HCT116 (cell line): Measurements from ENCODE around the gene FER. TPM values are rescaled to one million over a fixed set of nuclear protein-coding genes. Genes with fewer than 3 reads are reported as not detected.

ENCODE experiments used
- ATAC-seq: fragments of 200-7000 bp; cut with Tn5 transposase; 2 replicates; pipeline ENCODE4 v1.9.1; 2020; ENCODE audit warnings: mild to moderate bottlenecking, moderate library complexity
- BruUV-seq: library from RNA; stranded (reverse); fragments of 400-500 nt; replicated peaks from 2 replicates; lab custom pipeline; 2021; lab: Mats Ljungman, UMichigan
- CTCF ChIA-PET: fragments of 300-600 bp; sonication (Branson Sonifier 250); formaldehyde crosslinking; loops from one replicate; lab custom pipeline; 2021; ENCODE audit warnings: antibody characterized with exemption; lab: Charles Lee
- POLR2A ChIA-PET: fragments of 300-600, 350-600 bp; sonication (Branson Sonifier 250); formaldehyde crosslinking; loops from one replicate; lab custom pipeline; 2021; ENCODE audit warnings: antibody characterized with exemption; lab: Charles Lee
- RAD21 ChIA-PET, 2 experiments: fragments of 300-600 bp; sonication (Branson Sonifier 250); formaldehyde crosslinking; loops; one replicate each; lab custom pipeline; 2023; ENCODE audit warnings: low total read pairs in 2 of 2; ENCODE audit not compliant: uncharacterized antibody in 2 of 2, unreplicated experiment in 2 of 2, low non-redundant PET in 1 of 2; lab: Charles Lee
- DNase-seq: peaks from one replicate; pipeline ENCODE4 v3.0.0-alpha.2; 2010; ENCODE audit warnings: low read depth, low spot score
- H2AFZ ChIP-seq: fragments of 200-600 bp; shearing (Covaris generic), sonication (generic); 2 replicates; pipeline ENCODE4 v1.6.1; 2017; ENCODE audit warnings: low read depth, mixed run types, mixed read lengths, antibody characterized with exemption, low read length; ENCODE audit not compliant: poor library complexity, severe bottlenecking
- H3K27ac ChIP-seq: 2 replicates; pipeline ENCODE4 v1.5.1; 2012; ENCODE audit warnings: low read depth, low read length
- H3K27me3 ChIP-seq: fragments of 200-600 bp; sonication (generic); 2 replicates; pipeline ENCODE4 v1.6.1; 2016; ENCODE audit warnings: mixed run types, low read length, mixed read lengths; ENCODE audit not compliant: insufficient read depth
- H3K36me3 ChIP-seq, 2 experiments: fragments of 200-500 bp in 1 of 2; fragments of 200-600 bp in 1 of 2; sonication (Bioruptor generic) in 1 of 2; sonication (generic) in 1 of 2; 2 replicates each; pipeline versions ENCODE4 v1.5.1 to v1.6.1; 2014 to 2016; ENCODE audit warnings: low read length in 2 of 2, inconsistent platforms in 1 of 2, mixed read lengths in 1 of 2, mixed run types in 1 of 2; ENCODE audit not compliant: insufficient read depth in 2 of 2, control insufficient read depth in 1 of 2
- H3K4me1 ChIP-seq, 2 experiments: fragments of 200-600 bp in 1 of 2; sonication (generic) in 1 of 2; 2 replicates each; pipeline versions ENCODE4 v1.5.1 to v1.6.1; 2012 to 2017; ENCODE audit warnings: low read length in 2 of 2, inconsistent platforms in 1 of 2, mild to moderate bottlenecking in 1 of 2, mixed read lengths in 1 of 2, mixed run types in 1 of 2, moderate library complexity in 1 of 2; ENCODE audit not compliant: insufficient read depth in 2 of 2, control insufficient read depth in 1 of 2
- H3K4me2 ChIP-seq: fragments of 200-600 bp; sonication (generic); 2 replicates; pipeline ENCODE4 v1.6.1; 2017; ENCODE audit warnings: mixed run types, low read length, mixed read lengths
- H3K4me3 ChIP-seq, 2 experiments: fragments of 200-600 bp in 1 of 2; sonication (generic) in 1 of 2; replicated peaks in 1 of 2; 2 replicates each; pipeline ENCODE4 v1.5.1; 2011 to 2016; ENCODE audit warnings: low read length in 2 of 2, control low read depth in 1 of 2, low read depth in 1 of 2, mild to moderate bottlenecking in 1 of 2, mixed read lengths in 1 of 2, mixed run types in 1 of 2
- H3K79me2 ChIP-seq: fragments of 200-600 bp; sonication (generic); 2 replicates; pipeline ENCODE4 v1.6.1; 2017; ENCODE audit warnings: mild to moderate bottlenecking, mixed run types, low read length, moderate library complexity, mixed read lengths; ENCODE audit not compliant: insufficient read depth
- H3K9ac ChIP-seq: fragments of 200-600 bp; sonication (generic); 2 replicates; pipeline ENCODE4 v1.6.1; 2016; ENCODE audit warnings: low read length, mixed read lengths
- H3K9me2 ChIP-seq: fragments of 200-600 bp; sonication (generic), shearing (Covaris generic); 2 replicates; pipeline ENCODE4 v1.6.1; 2017; ENCODE audit warnings: mixed run types, mild to moderate bottlenecking, moderate library complexity; ENCODE audit not compliant: insufficient read depth
- H3K9me3 ChIP-seq, 2 experiments: fragments of 200-500 bp in 1 of 2; fragments of 200-600 bp in 1 of 2; sonication (Bioruptor generic) in 1 of 2; sonication (generic) in 1 of 2; 2 replicates each; pipeline ENCODE4 v1.6.1; 2014 to 2017; ENCODE audit warnings: low read length in 2 of 2, mixed read lengths in 2 of 2, inconsistent platforms in 1 of 2, low read depth in 1 of 2, mild to moderate bottlenecking in 1 of 2, mixed run types in 1 of 2, moderate library complexity in 1 of 2; ENCODE audit not compliant: control insufficient read depth in 1 of 2, insufficient read depth in 1 of 2
- H4K20me1 ChIP-seq: fragments of 200-600 bp; sonication (generic), shearing (Covaris generic); 2 replicates; pipeline ENCODE4 v1.6.1; 2017; ENCODE audit warnings: mixed run types, mild to moderate bottlenecking, moderate library complexity; ENCODE audit not compliant: insufficient read depth
- ATF3 ChIP-seq: IDR thresholded peaks from 2 replicates; pipeline ENCODE4 v1.6.1; 2012
- CEBPB ChIP-seq: IDR thresholded peaks from 2 replicates; pipeline ENCODE4 v1.6.1; 2012; ENCODE audit warnings: low read depth
- CTCF ChIP-seq, 3 experiments: fragments of 200-600 bp in 1 of 3; sonication (generic) in 1 of 3; IDR thresholded peaks in 2 of 3; conservative IDR thresholded peaks in 1 of 3; 2 replicates each; pipeline ENCODE4 v1.5.1; 2012 to 2017; ENCODE audit warnings: low read depth in 2 of 3, low read length in 2 of 3, antibody characterized with exemption in 1 of 3, borderline replicate concordance in 1 of 3, control low read depth in 1 of 3, mild to moderate bottlenecking in 1 of 3, mixed read lengths in 1 of 3, mixed run types in 1 of 3, moderate library complexity in 1 of 3; ENCODE audit not compliant: insufficient read depth in 1 of 3
- ELF1 ChIP-seq: IDR thresholded peaks from 2 replicates; pipeline ENCODE4 v1.6.1; 2012; ENCODE audit warnings: low read depth, borderline replicate concordance
- EZH2 ChIP-seq: fragments of 200-600 bp; sonication (generic); IDR thresholded peaks from 2 replicates; pipeline ENCODE4 v1.6.1; 2017; ENCODE audit warnings: antibody characterized with exemption, mixed run types
- EZH2phosphoT487 ChIP-seq: fragments of 200-600 bp; IDR thresholded peaks from 2 replicates; pipeline ENCODE4 v1.6.1; 2018; ENCODE audit warnings: antibody characterized with exemption, borderline replicate concordance
- FOSL1 ChIP-seq: IDR thresholded peaks from 2 replicates; pipeline ENCODE4 v1.6.1; 2012; ENCODE audit warnings: low read depth
- JUND ChIP-seq: IDR thresholded peaks from 2 replicates; pipeline ENCODE4 v1.6.1; 2012
- POLR2A ChIP-seq: IDR thresholded peaks from 2 replicates; pipeline ENCODE4 v1.7.0; 2011; ENCODE audit warnings: borderline replicate concordance; ENCODE audit not compliant: insufficient read depth, insufficient read length; ENCODE audit errors: extremely low read depth
- POLR2AphosphoS5 ChIP-seq: IDR thresholded peaks from 2 replicates; pipeline ENCODE4 v1.6.1; 2011; ENCODE audit warnings: mild to moderate bottlenecking, low read depth, low read length, moderate library complexity
- RAD21 ChIP-seq: IDR thresholded peaks from 2 replicates; pipeline ENCODE4 v1.6.1; 2012; ENCODE audit warnings: low read depth, mild to moderate bottlenecking
- SIN3A ChIP-seq: IDR thresholded peaks from 2 replicates; pipeline ENCODE4 v1.6.1; 2012; ENCODE audit warnings: low read depth
- SP1 ChIP-seq: IDR thresholded peaks from 2 replicates; pipeline ENCODE4 v1.6.1; 2012; ENCODE audit warnings: low read depth
- SRF ChIP-seq: IDR thresholded peaks from 2 replicates; pipeline ENCODE4 v1.6.1; 2012; ENCODE audit warnings: low read depth
- TCF7L2 ChIP-seq: IDR thresholded peaks from 2 replicates; pipeline ENCODE4 v1.7.0; 2011; ENCODE audit warnings: borderline replicate concordance, inconsistent platforms; ENCODE audit not compliant: insufficient read depth, insufficient read length; ENCODE audit errors: extremely low read depth
- ZBTB33 ChIP-seq: IDR thresholded peaks from 2 replicates; pipeline ENCODE4 v1.6.1; 2011; ENCODE audit warnings: mild to moderate bottlenecking, low read length, moderate library complexity; ENCODE audit not compliant: insufficient replicate concordance; ENCODE audit errors: extremely low read depth
- ZFX ChIP-seq: fragments of 450-650 bp; IDR thresholded peaks from 2 replicates; pipeline ENCODE4 v1.6.1; 2017
- intact Hi-C: fragments of 100-400 bp; cut with micrococcal nuclease; formaldehyde crosslinking; loops from 2 replicates; pipeline ENCODE4 v1.10.0; 2022
- total RNA-seq: library from RNA; stranded (reverse); gene quantifications from one replicate; pipeline ENCODE4 v1.2.1, GENCODE V29; 2021; ENCODE audit not compliant: unreplicated experiment

Gene FER
- total RNA-seq, 1 experiment from 2014 or later: 32.0 TPM

GRCh38 chr5:109102096-109102690 is 354.5 kb downstream of the FER start:
- no peak for ATAC-seq
- CTCF ChIA-PET: no interaction called here
- Histone ChIP-seq H2AFZ (no peak overlapping the region), H3K4me2 (no peak overlapping the region), H3K9ac (no peak overlapping the region), H3K27ac (no peak overlapping the region)
- TF ChIP-seq EZH2 (no peak), ZFX (no peak), SIN3A (no peak), ELF1 (no peak), CEBPB (no peak), TCF7L2 (no peak), JUND (no peak), EZH2phosphoT487 (no peak), ATF3 (no peak), ZBTB33 (no peak), CTCF (IDR thresholded peaks at IDR 0.05 in 2 of 3, conservative IDR thresholded peaks at IDR 0.05 in 1 of 3; ENCODE audit: borderline replicate concordance in 1 of 3, insufficient read depth in 1 of 3, low read depth in 2 of 3, low read length in 2 of 3) (no peak), POLR2A (no peak), RAD21 (no peak), SRF (no peak), SP1 (no peak), POLR2AphosphoS5 (no peak), FOSL1 (no peak)
- TF ChIP-seq, all 23 proteins: peak for 0
- ChIA-PET RAD21 (no interaction called here), POLR2A (no interaction called here)
- Histone ChIP-seq H3K4me3 (no peak overlapping the region), H3K27me3 (no peaks in the 10 kb centered on the region), H3K36me3 (no peaks in the 10 kb centered on the region), H3K9me2 (no peaks in the 10 kb centered on the region), H4K20me1 (no peaks in the 10 kb centered on the region), H3K79me2 (no peaks in the 10 kb centered on the region), H3K9me3 (no peaks in the 10 kb centered on the region), H3K4me1 (peaks cover 0 to 9% of the 10 kb centered on the region in 2 experiments; a peak in 2 of 4 replicates)
- no TSS peak for BruUV-seq
- no peak for DNase-seq
- intact Hi-C loops: no loop called here
